ENCODE data around the gene CDT1.

GRCh38 chr16:88826070-88826840, 22.7 kb downstream of the CDT1 start:
- TF ChIP-seq EZH2 (IDR thresholded peaks at IDR 0.05; ENCODE audit: low read length, unreplicated experiment) (no peak), EZH2phosphoT487 (IDR thresholded peaks at IDR 0.05; ENCODE audit: borderline replicate concordance, low read length) (no peak)
- TF ChIP-seq, protein P1, sequence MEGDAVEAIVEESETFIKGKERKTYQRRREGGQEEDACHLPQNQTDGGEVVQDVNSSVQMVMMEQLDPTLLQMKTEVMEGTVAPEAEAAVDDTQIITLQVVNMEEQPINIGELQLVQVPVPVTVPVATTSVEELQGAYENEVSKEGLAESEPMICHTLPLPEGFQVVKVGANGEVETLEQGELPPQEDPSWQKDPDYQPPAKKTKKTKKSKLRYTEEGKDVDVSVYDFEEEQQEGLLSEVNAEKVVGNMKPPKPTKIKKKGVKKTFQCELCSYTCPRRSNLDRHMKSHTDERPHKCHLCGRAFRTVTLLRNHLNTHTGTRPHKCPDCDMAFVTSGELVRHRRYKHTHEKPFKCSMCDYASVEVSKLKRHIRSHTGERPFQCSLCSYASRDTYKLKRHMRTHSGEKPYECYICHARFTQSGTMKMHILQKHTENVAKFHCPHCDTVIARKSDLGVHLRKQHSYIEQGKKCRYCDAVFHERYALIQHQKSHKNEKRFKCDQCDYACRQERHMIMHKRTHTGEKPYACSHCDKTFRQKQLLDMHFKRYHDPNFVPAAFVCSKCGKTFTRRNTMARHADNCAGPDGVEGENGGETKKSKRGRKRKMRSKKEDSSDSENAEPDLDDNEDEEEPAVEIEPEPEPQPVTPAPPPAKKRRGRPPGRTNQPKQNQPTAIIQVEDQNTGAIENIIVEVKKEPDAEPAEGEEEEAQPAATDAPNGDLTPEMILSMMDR (conservative IDR thresholded peaks at IDR 0.05; ENCODE audit: low read depth, low read length): no peak

Measured in PC-3 (cell line).